H1 (cell line): ENCODE data around the gene SPINK14. TPM values are rescaled to one million over a fixed set of nuclear protein-coding genes. Genes with fewer than 3 reads are reported as not detected.

Experiments used
- CEBPB ChIP-seq: IDR thresholded peaks from 2 replicates; pipeline ENCODE4 v1.6.1; 2012; ENCODE audit warnings: low read depth, low read length
- CTCF ChIP-seq, 3 experiments: IDR thresholded peaks; 1 replicate in 2 of 3; 2 replicates in 1 of 3; pipeline versions ENCODE4 v1.5.1 to v1.6.1; 2011; ENCODE audit warnings: low read length in 3 of 3, mild to moderate bottlenecking in 3 of 3, inconsistent platforms in 2 of 3, low read depth in 1 of 3, moderate library complexity in 1 of 3; ENCODE audit not compliant: insufficient read depth in 1 of 3; ENCODE audit errors: control extremely low read depth in 1 of 3
- TAF7 ChIP-seq: optimal IDR thresholded peaks from 2 replicates; pipeline ENCODE3; 2011; ENCODE audit warnings: low read depth, mild to moderate bottlenecking, inconsistent platforms, low read length, moderate library complexity, borderline replicate concordance
- polyA plus RNA-seq, 7 experiments: library from polyadenylated mRNA; depleted of rRNA in 3 of 7; stranded (reverse) in 5 of 7; unstranded in 2 of 7; fragments of >200 nt in 5 of 7; fragments of 200-250 nt in 2 of 7; gene quantifications; 1 replicate in 5 of 7; 2 replicates in 1 of 7; 4 replicates in 1 of 7; pipeline versions ENCODE4 v1.2.1 to v1.2.3, GENCODE V29; 2011 to 2013; ENCODE audit warnings: missing spikeins in 2 of 7, mixed read lengths in 2 of 7
- total RNA-seq: library from RNA; stranded (reverse); fragmentation: NEBNext Ultra II Directional; extraction: Animal tissue kit (Norgen Biotek cat#: 25700); gene quantifications from 2 replicates; pipeline ENCODE4 v1.2.1, GENCODE V29; 2021

SPINK14 gene
- total and polyA plus RNA-seq, 2 of the 8 experiments (the other 6 are each of a cell fraction or from before 2014, with no cell fraction given): not detected

DNA sequence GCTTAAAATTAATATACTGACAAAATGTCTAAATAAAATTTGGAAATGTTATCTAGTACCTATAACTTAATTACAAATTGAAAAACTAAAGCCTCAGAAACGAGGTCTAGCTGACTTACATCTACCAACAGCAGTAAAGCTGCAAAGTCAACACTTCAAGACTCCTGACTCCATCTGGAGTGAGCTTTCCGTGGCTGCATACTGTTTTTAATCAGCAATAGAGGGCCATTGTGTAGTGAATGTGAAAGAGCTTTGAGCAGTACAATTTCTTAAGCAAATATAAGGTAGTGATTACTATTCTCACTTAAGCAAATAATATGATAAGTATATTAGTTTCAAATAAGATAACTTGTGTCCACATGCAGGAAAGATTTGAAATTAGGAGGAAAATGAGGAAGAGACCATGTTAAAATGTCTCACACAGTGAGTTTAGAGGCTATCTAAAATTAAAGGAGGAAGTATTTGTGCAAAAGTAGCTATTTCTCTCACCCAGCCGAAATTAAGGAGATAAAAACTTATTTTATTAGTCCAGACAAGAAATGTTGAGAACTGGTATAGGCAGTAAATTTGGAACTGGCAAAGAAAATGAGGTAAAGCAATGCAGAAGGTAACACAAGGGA, 40.9 kb downstream of the SPINK14 start (continued):
- TF ChIP-seq CTCF (IDR thresholded peaks at IDR 0.05; ENCODE audit: control extremely low read depth in 1 of 3, insufficient read depth in 1 of 3, low read depth in 1 of 3, low read length in 3 of 3) (no peak), TAF7 (no peak), CEBPB (no peak)
